ENCODE data around the gene GNB1. TPM values are rescaled to one million over a fixed set of nuclear protein-coding genes. Genes with fewer than 3 reads are reported as not detected.
A peak's percentile ranks its signal among the peaks of the same experiment; 100 is the strongest.

Gene GNB1
- total and polyA plus RNA-seq, 2 experiments from 2014 or later: 85.5 to 196 TPM

- DNase-seq (ENCODE audit: low read depth in 1 of 2, low spot score in 1 of 2): no peak
- H3K4me1 ChIP-seq (ENCODE audit: low read depth): peaks cover 12% of the 10 kb centered on the region
- no peak overlapping the region for H3K27ac ChIP-seq
- H3K9me3 ChIP-seq (ENCODE audit: low read depth): no peaks in the 10 kb centered on the region
- TF ChIP-seq CTCF (IDR thresholded peaks at IDR 0.05; ENCODE audit: low read depth, low read length): no peak
- H3K36me3 ChIP-seq: no peaks in the 10 kb centered on the region
- H3K4me3 ChIP-seq: peak overlapping the region; percentile 36
- no peaks in the 10 kb centered on the region for H3K27me3 ChIP-seq
These were observed 27.4 kb upstream of the GNB1 start for GRCh38 chr1:1917995-1918900.

- Histone ChIP-seq H3K4me1 (ENCODE audit: low read depth) (peaks cover 10% of the 10 kb centered on the region), H3K36me3 (no peaks in the 10 kb centered on the region), H3K9me3 (ENCODE audit: low read depth) (no peaks in the 10 kb centered on the region), H3K27ac (no peak overlapping the region), H3K27me3 (no peaks in the 10 kb centered on the region), H3K4me3 (no peak overlapping the region)
- no peak for DNase-seq (ENCODE audit: low read depth in 1 of 2, low spot score in 1 of 2)
- TF ChIP-seq CTCF (IDR thresholded peaks at IDR 0.05; ENCODE audit: low read depth, low read length): no peak
These were observed 26.6 kb upstream of the GNB1 start for GRCh38 chr1:1917304-1917976.

- H3K4me1 ChIP-seq (ENCODE audit: low read depth): peaks cover 10% of the 10 kb centered on the region
These were observed 26.0 kb upstream of the GNB1 start for GRCh38 chr1:1916851-1917251.

GRCh38 chr1:1915911-1916840 lies 25.3 kb upstream of the GNB1 start:
- TF ChIP-seq CTCF (IDR thresholded peaks at IDR 0.05; ENCODE audit: low read depth, low read length): no peak
- DNase-seq (ENCODE audit: low read depth in 1 of 2, low spot score in 1 of 2): no peak
- no peaks in the 10 kb centered on the region for H3K36me3 ChIP-seq
- no peak overlapping the region for H3K4me3 ChIP-seq
- H3K27me3 ChIP-seq: no peaks in the 10 kb centered on the region
- no peaks in the 10 kb centered on the region for H3K9me3 ChIP-seq (ENCODE audit: low read depth)
- peaks cover 10% of the 10 kb centered on the region for H3K4me1 ChIP-seq (ENCODE audit: low read depth)
- H3K27ac ChIP-seq: no peak overlapping the region

More at GRCh38 chr1:1916851-1917251, 26.0 kb upstream of the GNB1 start:
- H3K27me3 ChIP-seq: no peaks in the 10 kb centered on the region
- TF ChIP-seq CTCF (IDR thresholded peaks at IDR 0.05; ENCODE audit: low read depth, low read length): no peak
- no peak for DNase-seq (ENCODE audit: low read depth in 1 of 2, low spot score in 1 of 2)
- H3K27ac ChIP-seq: no peak overlapping the region
- no peaks in the 10 kb centered on the region for H3K36me3 ChIP-seq
- no peak overlapping the region for H3K4me3 ChIP-seq
- H3K9me3 ChIP-seq (ENCODE audit: low read depth): no peaks in the 10 kb centered on the region

Data from cardiac muscle cell (in vitro differentiated cells and primary cell).